OCI-LY1 (cell line): Measurements from ENCODE around the gene DGKB.
A peak's percentile ranks its signal among the peaks of the same experiment; 100 is the strongest.

Experiments
- H2AFZ ChIP-seq: fragments of 200-600 bp; sonication (generic), shearing (Covaris generic); 2 replicates; pipeline ENCODE4 v1.6.0; 2014; ENCODE audit warnings: antibody characterized with exemption, mild to moderate bottlenecking, low read length
- H3F3A ChIP-seq: fragments of 200-600 bp; sonication (generic), shearing (Covaris generic); 2 replicates; pipeline ENCODE4 v1.6.0; 2014; ENCODE audit warnings: mild to moderate bottlenecking, antibody characterized with exemption, low read length, moderate library complexity; ENCODE audit not compliant: insufficient read depth
- H3K27ac ChIP-seq: fragments of 200-600 bp; sonication (generic); 2 replicates; pipeline ENCODE4 v1.5.1; 2014; ENCODE audit warnings: low read length, mixed run types, mild to moderate bottlenecking, low read depth; ENCODE audit not compliant: poor library complexity, severe bottlenecking
- H3K27me3 ChIP-seq: fragments of 200-600 bp; sonication (generic); 2 replicates; pipeline ENCODE4 v1.6.0; 2014; ENCODE audit warnings: antibody characterized with exemption, mild to moderate bottlenecking, low read length, moderate library complexity; ENCODE audit not compliant: insufficient read depth
- H3K36me3 ChIP-seq: fragments of 200-600 bp; sonication (generic); 2 replicates; pipeline ENCODE4 v1.6.1; 2014; ENCODE audit warnings: mild to moderate bottlenecking, antibody characterized with exemption, low read length, moderate library complexity, mixed read lengths; ENCODE audit not compliant: insufficient read depth
- H3K4me1 ChIP-seq: fragments of 200-600 bp; sonication (generic); 2 replicates; pipeline ENCODE4 v1.5.1; 2014; ENCODE audit warnings: mild to moderate bottlenecking, low read length, moderate library complexity; ENCODE audit not compliant: insufficient read depth, severe bottlenecking
- H3K4me2 ChIP-seq: fragments of 200-600 bp; sonication (generic), shearing (Covaris generic); 2 replicates; pipeline ENCODE4 v1.6.1; 2014; ENCODE audit warnings: low read length
- H3K4me3 ChIP-seq: fragments of 200-600 bp; sonication (generic); 2 replicates; pipeline ENCODE4 v1.5.1; 2014; ENCODE audit warnings: low read length, low read depth, mild to moderate bottlenecking, mixed read lengths; ENCODE audit not compliant: poor library complexity, severe bottlenecking
- H3K79me2 ChIP-seq: fragments of 200-600 bp; shearing (Covaris generic); 2 replicates; pipeline ENCODE4 v1.6.1; 2016; ENCODE audit warnings: mixed run types, low read length, mixed read lengths; ENCODE audit not compliant: insufficient read depth
- H3K9ac ChIP-seq: fragments of 200-600 bp; sonication (generic), shearing (Covaris generic); 2 replicates; pipeline ENCODE4 v1.6.1; 2014; ENCODE audit warnings: mild to moderate bottlenecking, low read length, mixed read lengths
- H3K9me2 ChIP-seq: fragments of 200-600 bp; sonication (generic), shearing (Covaris generic); 2 replicates; pipeline ENCODE4 v1.6.1; 2014; ENCODE audit warnings: low read depth, mild to moderate bottlenecking, low read length, mixed read lengths
- H3K9me3 ChIP-seq: fragments of 200-600 bp; shearing (Covaris generic); 2 replicates; pipeline ENCODE4 v1.6.1; 2014; ENCODE audit warnings: low read length, mixed read lengths
- H4K20me1 ChIP-seq: fragments of 200-600 bp; sonication (generic), shearing (Covaris generic); 2 replicates; pipeline ENCODE4 v1.6.0; 2016; ENCODE audit warnings: mild to moderate bottlenecking, low read length; ENCODE audit not compliant: insufficient read depth
- CTCF ChIP-seq: fragments of 200-600 bp; sonication (generic), shearing (Covaris generic); IDR thresholded peaks from 2 replicates; pipeline ENCODE4 v1.5.1; 2017; ENCODE audit warnings: mild to moderate bottlenecking, antibody characterized with exemption, low read length, moderate library complexity, mixed read lengths
- EZH2 ChIP-seq: fragments of 200-600 bp; sonication (generic), shearing (Covaris generic); IDR thresholded peaks from 2 replicates; pipeline ENCODE4 v1.8.0; 2017; ENCODE audit warnings: borderline replicate concordance, mixed run types, mild to moderate bottlenecking, antibody characterized with exemption, low read length, moderate library complexity, mixed read lengths

The DGKB gene

GRCh38 chr7:14698239-14698638, 204.3 kb downstream of the DGKB start:
- H3K4me1 ChIP-seq, result no peaks in the 10 kb centered on the region
- no peaks in the 10 kb centered on the region for H3K36me3 ChIP-seq

GRCh38 chr7:14697684-14698083, 204.9 kb downstream of the DGKB start:
- no peaks in the 10 kb centered on the region for H3K36me3 ChIP-seq
- H3K79me2 ChIP-seq, result no peaks in the 10 kb centered on the region
- H3K27me3 ChIP-seq, result no peaks in the 10 kb centered on the region
- H3F3A ChIP-seq, result no peaks in the 10 kb centered on the region
- no peaks in the 10 kb centered on the region for H3K9me2 ChIP-seq
- no peak overlapping the region for H2AFZ ChIP-seq
- no peaks in the 10 kb centered on the region for H3K9me3 ChIP-seq
- H3K9ac ChIP-seq, result no peak overlapping the region
- TF ChIP-seq CTCF (no peak), EZH2 (no peak)
- H3K4me2 ChIP-seq, result no peak overlapping the region
- H3K27ac ChIP-seq, result no peak overlapping the region
- no peaks in the 10 kb centered on the region for H4K20me1 ChIP-seq
- no peaks in the 10 kb centered on the region for H3K4me1 ChIP-seq
- H3K4me3 ChIP-seq, result no peak overlapping the region

More at GRCh38 chr7:14698239-14698638, 204.3 kb downstream of the DGKB start:
- TF ChIP-seq EZH2 (no peak), CTCF (peak; percentile 35)
- no peak overlapping the region for H3K4me3 ChIP-seq
- no peaks in the 10 kb centered on the region for H3F3A ChIP-seq
- no peak overlapping the region for H2AFZ ChIP-seq
- no peaks in the 10 kb centered on the region for H4K20me1 ChIP-seq
- H3K9me2 ChIP-seq, result no peaks in the 10 kb centered on the region
- no peaks in the 10 kb centered on the region for H3K27me3 ChIP-seq
- no peaks in the 10 kb centered on the region for H3K9me3 ChIP-seq
- no peak overlapping the region for H3K9ac ChIP-seq
- no peaks in the 10 kb centered on the region for H3K79me2 ChIP-seq
- H3K27ac ChIP-seq, result no peak overlapping the region
- H3K4me2 ChIP-seq, result no peak overlapping the region

GRCh38 chr7:14691597-14692203, 210.9 kb downstream of the DGKB start:
- Histone ChIP-seq H3K36me3 (no peaks in the 10 kb centered on the region), H3K4me1 (peaks cover 36% of the 10 kb centered on the region), H3K27me3 (no peaks in the 10 kb centered on the region), H4K20me1 (no peaks in the 10 kb centered on the region), H2AFZ (no peak overlapping the region), H3K4me2 (no peak overlapping the region; the same call in 1 of the 2 replicates), H3F3A (no peaks in the 10 kb centered on the region), H3K4me3 (no peak overlapping the region), H3K79me2 (no peaks in the 10 kb centered on the region), H3K9me3 (no peaks in the 10 kb centered on the region), H3K9me2 (no peaks in the 10 kb centered on the region), H3K9ac (no peak overlapping the region), H3K27ac (peak overlapping the region; percentile 18)
- TF ChIP-seq CTCF (peak; percentile 96), EZH2 (no peak)
